K562 (cell line): Measurements from ENCODE around the gene C5orf52. TPM values are rescaled to one million over a fixed set of nuclear protein-coding genes. Genes with fewer than 3 reads are reported as not detected.

Source experiments
- ATAC-seq: fragments of 200-7000 bp; cut with Tn5 transposase; 3 replicates; pipeline ENCODE4 v1.9.1; 2020; ENCODE audit warnings: moderate library complexity
- BruUV-seq: library from RNA; stranded (reverse); fragments of 400-500 nt; replicated peaks from 2 replicates; lab custom pipeline; 2021; lab: Mats Ljungman, UMichigan
- CTCF ChIA-PET: fragments of 300-600 bp; formaldehyde crosslinking; extraction: SDS; loops from one replicate; lab custom pipeline; 2021; ENCODE audit warnings: low intra/inter-chr PET ratio; lab: Yijun Ruan, JAX
- POLR2A ChIA-PET: fragments of 300-600, 350-650 bp; sonication (Branson Sonifier 250); formaldehyde crosslinking; extraction: SDS; loops from one replicate; lab custom pipeline; 2021; ENCODE audit warnings: antibody characterized with exemption, inconsistent platforms; lab: Yijun Ruan, JAX
- DNase-seq, 4 experiments: peaks; one replicate each; pipeline versions ENCODE4 v3.0.0 to v3.0.0-alpha.2; 2011 to 2018; ENCODE audit warnings: low spot score in 3 of 4, mixed read lengths in 3 of 4; ENCODE audit errors: extremely low read depth in 1 of 4
- FAIRE-seq: peaks from 2 replicates; lab custom pipeline; 2011; peaks lifted over from hg19 to GRCh38; lab: Jason Lieb, UNC
- H2AFZ ChIP-seq: 2 replicates; pipeline ENCODE4 v1.6.0; 2011; ENCODE audit warnings: low read depth, low read length, control low read depth, inconsistent platforms
- H3K27ac ChIP-seq: fragments of 200-600 bp; 3 replicates; pipeline ENCODE4 v1.8.0; 2011; ENCODE audit warnings: low read depth, mild to moderate bottlenecking, control low read depth, inconsistent platforms, low read length, moderate library complexity, mixed read lengths; ENCODE audit errors: extremely low read depth
- H3K27me3 ChIP-seq, 2 experiments: fragments of 300-600 bp in 1 of 2; 2 replicates in 1 of 2; 3 replicates in 1 of 2; pipeline versions ENCODE4 v1.6.0 to v1.8.0; 2011; ENCODE audit warnings: inconsistent platforms in 2 of 2, low read length in 2 of 2, mild to moderate bottlenecking in 1 of 2, mixed read lengths in 1 of 2, moderate library complexity in 1 of 2; ENCODE audit not compliant: control insufficient read depth in 2 of 2, insufficient read depth in 2 of 2
- H3K36me3 ChIP-seq: fragments of 300-600 bp; 3 replicates; pipeline ENCODE4 v1.8.0; 2011; ENCODE audit warnings: mild to moderate bottlenecking, low read length, inconsistent platforms; ENCODE audit not compliant: control insufficient read depth, insufficient read depth
- H3K4me1 ChIP-seq, 2 experiments: fragments of 200-600 bp in 1 of 2; replicated peaks in 1 of 2; 2 replicates in 1 of 2; 3 replicates in 1 of 2; pipeline versions ENCODE4 v1.5.1 to v1.8.0; 2011; ENCODE audit warnings: inconsistent platforms in 2 of 2, low read length in 2 of 2, mild to moderate bottlenecking in 1 of 2, mixed read lengths in 1 of 2, moderate library complexity in 1 of 2; ENCODE audit not compliant: control insufficient read depth in 2 of 2, insufficient read depth in 2 of 2
- H3K4me2 ChIP-seq: 2 replicates; pipeline ENCODE4 v1.6.1; 2011; ENCODE audit warnings: low read length, control low read depth, inconsistent platforms, mixed read lengths; ENCODE audit not compliant: insufficient read depth
- H3K4me3 ChIP-seq: fragments of 200-600 bp; sonication (generic), shearing (Covaris generic); 2 replicates; pipeline ENCODE4 v1.5.1; 2016; ENCODE audit warnings: control low read depth, inconsistent platforms
- H3K79me2 ChIP-seq: fragments of 200-600 bp; 3 replicates; pipeline ENCODE4 v1.8.0; 2011; ENCODE audit warnings: low read length, inconsistent platforms; ENCODE audit not compliant: control insufficient read depth, insufficient read depth
- H3K9ac ChIP-seq, 2 experiments: 2 replicates each; pipeline versions ENCODE4 v1.6.0 to v1.6.1; 2011; ENCODE audit warnings: low read depth in 2 of 2, low read length in 2 of 2, control low read depth in 1 of 2, inconsistent platforms in 1 of 2, mild to moderate bottlenecking in 1 of 2, mixed read lengths in 1 of 2; ENCODE audit not compliant: insufficient read depth in 1 of 2
- H3K9me1 ChIP-seq: one replicate; pipeline ENCODE4 v1.6.0; 2011; ENCODE audit warnings: inconsistent platforms, mild to moderate bottlenecking, low read length, moderate library complexity; ENCODE audit not compliant: control insufficient read depth, insufficient read depth
- H3K9me3 ChIP-seq: replicated peaks from 2 replicates; pipeline ENCODE4 v1.5.1; 2011; ENCODE audit warnings: low read depth, low read length, inconsistent platforms; ENCODE audit not compliant: control insufficient read depth, insufficient read depth
- H4K20me1 ChIP-seq: replicated peaks from 2 replicates; pipeline ENCODE4 v1.6.1; 2011; ENCODE audit warnings: low read length, inconsistent platforms, mixed read lengths; ENCODE audit not compliant: control insufficient read depth, insufficient read depth
- CBFB ChIP-seq: sonication (generic); formaldehyde crosslinking; IDR thresholded peaks from 2 replicates; pipeline ENCODE4 v1.4.0; 2020; ENCODE audit warnings: mild to moderate bottlenecking, missing genetic modification reagents
- CBX5 ChIP-seq: IDR thresholded peaks from 2 replicates; pipeline ENCODE4 v1.6.1; 2014; ENCODE audit warnings: low read depth, borderline replicate concordance
- ILK ChIP-seq: fragments of 450-650 bp; IDR thresholded peaks from 2 replicates; pipeline ENCODE4 v1.6.1; 2016; ENCODE audit warnings: missing genetic modification characterization, low read depth, mild to moderate bottlenecking, missing compliant biosample characterization, moderate library complexity, borderline replicate concordance
- PHTF2 ChIP-seq: fragments of 250-450 bp; sonication (Bioruptor Pico); IDR thresholded peaks from 2 replicates; pipeline ENCODE4 v1.5.0; 2021; ENCODE audit warnings: mild to moderate bottlenecking
- POLR2H ChIP-seq: IDR thresholded peaks from 2 replicates; pipeline ENCODE4 v1.6.1; 2016; ENCODE audit warnings: missing genetic modification characterization, low read depth, mild to moderate bottlenecking, control low read depth, missing compliant biosample characterization, moderate library complexity
- POLR3G ChIP-seq: IDR thresholded peaks from 2 replicates; pipeline ENCODE4 v1.6.1; 2011; ENCODE audit not compliant: insufficient read length, insufficient replicate concordance; ENCODE audit errors: extremely low read depth
- SRSF7 ChIP-seq: fragments of 200-400 bp; formaldehyde crosslinking; optimal IDR thresholded peaks from 2 replicates; pipeline ENCODE3; 2017; ENCODE audit warnings: mild to moderate bottlenecking, low read depth, low read length
- STAT5B ChIP-seq: fragments of 250-450 bp; sonication (Bioruptor Pico); IDR thresholded peaks from 2 replicates; pipeline ENCODE4 v1.8.0; 2021; ENCODE audit warnings: mild to moderate bottlenecking, inconsistent platforms
- TAF7 ChIP-seq: fragments of 450-650 bp; IDR thresholded peaks from 2 replicates; pipeline ENCODE4 v1.6.1; 2016; ENCODE audit warnings: missing genetic modification characterization, missing compliant biosample characterization
- ZNF699 ChIP-seq: fragments of 250-450 bp; sonication (Bioruptor Pico); IDR thresholded peaks from 2 replicates; pipeline ENCODE4 v1.8.0; 2021; ENCODE audit warnings: mild to moderate bottlenecking, moderate library complexity; ENCODE audit not compliant: insufficient replicate concordance
- WGBS: fragments of 100-300 bp; shearing (Covaris generic); methylation state at CpG from one replicate; pipeline ENCODE4 v1.1.6; 2016; ENCODE audit warnings: low coverage, mixed read lengths; ENCODE audit not compliant: insufficient coverage; ENCODE audit errors: missing lambda C conversion rate; 5-methylcytosine and 5-hydroxymethylcytosine counted together
- in situ Hi-C: fragments of 300-500 bp; cut with MboI; formaldehyde crosslinking; loops from 4 replicates; pipeline ENCODE4 v1.15.0; 2018; ENCODE audit warnings: inconsistent platforms, mixed read lengths
- intact Hi-C: fragments of 100-400 bp; cut with micrococcal nuclease; formaldehyde crosslinking; loops from 2 replicates; pipeline ENCODE4 v1.14.2; 2022
- polyA plus RNA-seq, 8 experiments: library from polyadenylated mRNA; depleted of rRNA in 4 of 8; stranded (reverse) in 5 of 8; unstranded in 3 of 8; fragments of >200 nt; fragmentation: Nextera tagmentation in 2 of 8; fragmentation: Illumina TruSeq in 1 of 8; extraction: Ambion mirVana in 2 of 8; extraction: Trizol in 1 of 8; gene quantifications; 2 replicates each; pipeline versions ENCODE4 v1.2.1 to v1.2.3, GENCODE V29; 2011 to 2014; ENCODE audit warnings: inconsistent platforms in 1 of 8, missing spikeins in 1 of 8
- total RNA-seq, 7 experiments: library from RNA; depleted of rRNA in 6 of 7; stranded (reverse); fragments of >200 nt in 6 of 7; fragmentation: Illumina TruSeq in 2 of 7; extraction: Trizol in 2 of 7; gene quantifications; 2 replicates each; pipeline versions ENCODE4 v1.2.1 to v1.2.3, GENCODE V29; 2011 to 2021; ENCODE audit warnings: low replicate concordance in 1 of 7

The C5orf52 gene
- total and polyA plus RNA-seq, 9 of the 15 experiments (the other 6 are each of a cell fraction or from before 2014, with no cell fraction given) = not detected

DNA sequence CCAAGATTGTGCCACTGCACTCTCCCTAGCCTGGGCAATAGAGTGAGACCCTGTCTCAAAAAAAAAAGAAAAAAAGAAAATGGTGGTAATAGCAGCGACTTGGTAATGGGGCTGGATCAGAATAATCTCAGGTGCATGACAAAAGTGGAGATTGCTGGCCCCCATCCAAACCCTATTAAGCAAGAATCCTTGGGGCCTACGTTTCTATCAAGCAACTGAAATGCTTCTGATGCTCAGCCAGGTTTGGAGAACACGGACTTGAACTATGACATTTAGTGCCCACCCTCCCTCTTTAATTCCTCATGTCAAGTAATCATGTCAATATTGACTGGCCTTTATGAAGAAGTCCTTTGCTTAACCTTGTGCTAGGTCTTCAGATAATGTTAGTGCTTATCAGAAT, 6.6 kb downstream of the C5orf52 start:
- Histone ChIP-seq H3K9ac (no peak overlapping the region), H3K4me1 (no peaks in the 10 kb centered on the region), H3K4me3 (no peak overlapping the region)
- in situ Hi-C loops = no loop called here
- no TSS peak for BruUV-seq
- TF ChIP-seq SRSF7 = no peak
- TF ChIP-seq ZNF699 (CRISPR knock-in tag) = no peak
- no peak for TF ChIP-seq POLR2H
- no peak for TF ChIP-seq CBX5
- TF ChIP-seq ILK (tag) = no peak
- TF ChIP-seq POLR3G = no peak
- TF ChIP-seq STAT5B (CRISPR knock-in tag) = no peak
- no peak for TF ChIP-seq PHTF2
- no peak for TF ChIP-seq CBFB (CRISPR knock-in tag)
- TF ChIP-seq TAF7 (tag) = no peak
- TF ChIP-seq, all 486 proteins: peak for 0
- DNase-seq (no peak), ATAC-seq (no peak), FAIRE-seq (no peak)
- WGBS = 0% methylated on average over 3 of the region's 3 CpGs
- Histone ChIP-seq H3K9me1 (no peaks in the 10 kb centered on the region), H4K20me1 (no peaks in the 10 kb centered on the region), H2AFZ (no peak overlapping the region), H3K79me2 (no peaks in the 10 kb centered on the region), H3K27ac (no peak overlapping the region), H3K4me2 (no peak overlapping the region), H3K9me3 (no peaks in the 10 kb centered on the region), H3K27me3 (peaks cover 10 to 34% of the 10 kb centered on the region in 2 experiments), H3K36me3 (no peaks in the 10 kb centered on the region)
- intact Hi-C loops = no loop called here
- POLR2A ChIA-PET = no interaction called here
- CTCF ChIA-PET = no interaction called here
